DMS 273 (cell line): ENCODE data around the gene EXOC8.
A peak's percentile ranks its signal among the peaks of the same experiment; 100 is the strongest.
"Not testable (repeated sequence)": the region's sequence is repeated elsewhere in the genome, so short reads cannot be mapped to it uniquely, and the experiment has no call there.

ENCODE experiments used
- DNase-seq: peaks from one replicate; lab custom pipeline; 2025; ENCODE audit not compliant: unreplicated experiment; lab: John Stamatoyannopoulos, UW

EXOC8 gene

DNA sequence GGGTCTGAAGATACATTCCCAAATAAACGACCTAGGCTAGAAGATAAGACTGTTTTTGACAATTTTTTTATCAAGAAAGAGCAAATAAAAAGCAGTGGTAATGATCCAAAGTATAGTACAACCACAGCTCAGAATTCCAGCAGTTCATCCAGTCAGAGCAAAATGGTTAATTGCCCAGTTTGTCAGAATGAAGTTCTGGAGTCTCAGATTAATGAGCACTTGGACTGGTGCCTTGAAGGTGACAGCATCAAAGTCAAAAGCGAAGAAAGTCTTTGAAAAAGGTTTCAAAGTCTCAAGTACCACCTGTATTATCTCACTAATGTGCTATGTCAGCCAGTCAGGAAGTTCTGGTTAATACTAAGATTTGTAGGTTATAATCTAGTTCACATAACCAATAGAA, 15.4 kb upstream of the EXOC8 start:
- no peak for DNase-seq

DNA sequence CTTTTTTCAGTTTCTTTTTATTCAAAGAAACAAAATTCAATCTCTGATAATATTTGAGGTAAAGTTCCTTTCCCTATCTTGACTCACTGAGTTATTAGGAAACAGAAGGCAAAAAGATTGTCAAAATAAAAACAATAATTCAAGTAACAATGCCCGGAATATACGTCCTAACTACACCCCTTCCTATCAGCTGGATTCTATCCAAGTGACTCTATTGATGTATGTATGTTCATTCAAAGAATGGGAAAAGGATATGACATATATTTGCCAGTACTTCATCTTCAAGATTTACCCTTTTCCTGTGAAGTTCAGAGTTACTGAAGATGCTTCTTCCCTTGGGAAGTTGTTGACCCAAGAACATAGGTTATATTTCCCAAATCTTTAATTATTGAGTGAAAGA, 14.2 kb upstream of the EXOC8 start:
- no peak for DNase-seq

DNA sequence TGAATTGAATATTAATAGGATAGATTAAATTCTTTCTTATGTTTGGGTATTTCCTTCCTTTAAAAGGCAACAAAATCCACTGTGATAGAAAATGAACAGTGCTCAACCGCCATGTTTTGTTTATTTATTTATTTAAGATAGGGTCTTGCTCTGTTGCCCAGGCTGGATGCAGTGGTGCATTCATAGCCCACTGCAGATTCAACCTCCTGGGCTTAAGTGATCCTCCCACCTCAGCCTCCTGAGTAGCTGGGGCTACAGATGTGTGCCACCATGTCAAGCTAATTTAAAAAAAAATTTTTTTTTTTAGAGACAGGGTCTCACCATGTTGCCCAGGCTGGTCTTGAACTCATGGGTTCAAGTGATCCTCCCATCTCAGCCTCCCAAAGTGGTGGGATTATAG, 11.2 kb upstream of the EXOC8 start:
- not testable (repeated sequence) for DNase-seq

DNA sequence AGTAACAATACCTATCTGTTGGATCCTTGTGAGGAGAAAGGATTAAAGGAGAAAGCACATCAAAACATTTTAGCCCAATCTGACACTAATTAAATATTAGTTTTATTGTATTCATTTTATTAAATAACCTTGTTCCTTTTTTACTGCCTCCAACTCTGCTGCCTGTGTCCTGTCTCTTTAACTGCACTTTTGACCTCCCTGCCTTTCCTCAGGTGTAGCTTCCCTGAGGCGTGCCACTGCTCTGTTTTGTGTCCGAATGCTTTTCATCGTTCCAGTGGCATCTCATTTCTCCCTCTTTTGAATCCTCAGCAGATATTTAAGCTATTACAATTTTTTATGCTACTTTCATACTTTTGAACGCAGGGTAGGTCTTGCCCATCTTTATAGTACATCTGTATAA, 10.8 kb upstream of the EXOC8 start:
- no peak for DNase-seq

DNA sequence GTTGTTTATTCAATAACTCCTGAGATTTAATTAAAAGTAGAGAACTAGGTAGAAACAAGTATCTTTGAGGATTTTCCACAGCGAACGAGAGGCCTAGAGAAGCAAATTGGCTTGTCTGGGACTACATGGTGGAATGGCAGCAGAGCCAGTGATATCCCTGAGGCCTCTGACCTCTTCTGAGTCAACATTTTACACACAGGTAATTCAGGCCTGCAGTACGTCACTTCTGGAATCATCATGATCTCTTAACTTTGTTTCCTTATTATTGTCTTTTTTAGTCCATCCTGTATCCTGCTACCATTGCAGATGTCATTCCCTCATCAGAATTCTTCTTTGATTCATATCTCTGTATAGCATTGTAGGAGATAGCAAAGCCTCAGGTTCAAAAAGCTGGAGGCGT, 10.3 kb upstream of the EXOC8 start:
- DNase-seq = no peak

DNA sequence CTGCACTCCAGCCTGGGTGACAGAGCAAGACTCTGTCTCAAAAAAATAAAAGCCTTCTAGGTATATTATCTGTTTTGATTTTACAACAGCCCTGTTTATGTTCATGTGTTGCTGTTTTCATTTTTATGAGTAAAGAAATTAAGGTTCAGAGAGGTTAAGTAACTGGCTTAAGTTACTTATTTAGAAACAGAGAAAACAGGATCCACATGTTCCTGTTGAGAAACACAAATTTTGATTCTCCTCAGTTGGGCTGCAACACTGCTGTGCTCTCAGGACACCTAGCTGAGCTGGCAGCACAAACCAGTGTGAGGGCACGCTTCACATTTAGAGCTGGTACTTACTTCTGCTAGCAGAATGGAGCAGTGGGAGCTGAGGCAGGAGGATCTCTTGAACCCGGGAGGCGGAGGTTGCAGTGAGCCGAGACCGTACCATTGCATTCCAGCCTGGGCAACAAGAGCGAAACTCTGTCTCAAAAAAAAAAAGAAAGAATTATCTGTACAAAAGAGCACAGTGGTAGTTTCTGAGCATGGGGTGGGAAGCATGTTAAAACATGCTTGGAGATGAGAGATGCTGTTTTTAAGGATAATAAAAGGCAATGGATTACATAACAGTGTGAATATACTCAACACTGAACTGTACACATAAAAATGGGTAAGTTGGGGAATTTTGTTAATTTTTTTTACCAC, 2.8 kb upstream of the EXOC8 start:
- no peak for DNase-seq

DNA sequence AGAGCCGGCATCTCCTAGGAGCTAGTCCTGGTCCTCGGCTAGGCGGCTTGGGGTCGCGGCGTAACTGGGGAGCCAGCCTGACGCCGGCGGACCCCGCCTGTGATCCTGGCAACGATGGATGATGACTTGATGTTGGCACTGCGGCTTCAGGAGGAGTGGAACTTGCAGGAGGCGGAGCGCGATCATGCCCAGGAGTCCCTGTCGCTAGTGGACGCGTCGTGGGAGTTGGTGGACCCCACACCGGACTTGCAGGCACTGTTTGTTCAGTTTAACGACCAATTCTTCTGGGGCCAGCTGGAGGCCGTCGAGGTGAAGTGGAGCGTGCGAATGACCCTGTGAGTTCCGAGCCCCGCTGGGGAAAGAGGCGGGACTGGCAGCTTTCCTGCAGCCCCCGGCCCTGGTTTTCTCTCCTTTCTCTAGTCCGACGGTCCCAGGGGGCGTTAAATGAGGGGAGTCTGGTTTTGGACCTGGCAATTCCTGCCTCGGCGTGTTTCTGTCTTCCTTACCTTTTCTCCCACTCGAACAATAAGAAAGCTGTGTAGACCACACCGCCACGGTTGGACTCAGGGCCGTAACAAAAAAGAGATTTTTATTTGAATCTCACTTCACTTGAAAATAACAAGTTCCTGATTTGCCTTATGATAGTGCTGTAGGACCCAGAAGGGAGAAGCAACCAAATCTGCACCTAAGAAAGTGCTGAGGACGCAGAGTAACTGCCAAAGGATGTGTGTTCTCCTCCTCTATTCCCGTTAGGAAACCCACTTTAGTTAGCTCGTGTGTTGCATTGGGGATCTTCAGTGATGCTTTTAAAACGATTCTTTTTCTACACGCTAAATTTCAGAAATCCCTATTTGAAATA, 847 bp upstream of the EXOC8 start, which contains the start of gene SPRTN:
TSS of gene SPRTN (plus strand) at position 24 of the 859 bp plus-strand sequence. CDS start at position 115, 91 bp downstream.
- DNase-seq = peak; percentile 62

DNA sequence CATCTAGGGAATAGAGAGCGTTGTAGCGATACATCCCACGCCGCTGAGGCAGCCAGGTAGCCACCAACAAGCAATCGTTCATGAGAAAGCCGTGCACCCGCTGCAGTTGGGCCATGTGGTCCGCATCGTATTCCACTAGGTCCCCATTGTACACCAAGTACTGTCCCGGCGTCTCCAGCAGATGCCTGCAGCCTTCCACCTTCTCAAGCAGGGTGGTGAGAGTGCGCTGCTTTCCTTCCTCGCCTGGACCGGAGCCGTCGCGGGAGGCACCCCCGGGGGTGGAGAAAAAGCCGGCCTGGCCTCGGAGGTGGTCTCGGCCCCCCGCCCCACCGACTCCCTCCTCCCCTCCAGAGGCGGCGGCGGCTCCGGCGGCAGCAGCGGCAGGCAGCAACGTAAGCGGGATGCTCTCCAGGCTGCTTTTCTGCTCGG, 595 bp downstream of the EXOC8 start:
- peak; percentile 69 for DNase-seq

DNA sequence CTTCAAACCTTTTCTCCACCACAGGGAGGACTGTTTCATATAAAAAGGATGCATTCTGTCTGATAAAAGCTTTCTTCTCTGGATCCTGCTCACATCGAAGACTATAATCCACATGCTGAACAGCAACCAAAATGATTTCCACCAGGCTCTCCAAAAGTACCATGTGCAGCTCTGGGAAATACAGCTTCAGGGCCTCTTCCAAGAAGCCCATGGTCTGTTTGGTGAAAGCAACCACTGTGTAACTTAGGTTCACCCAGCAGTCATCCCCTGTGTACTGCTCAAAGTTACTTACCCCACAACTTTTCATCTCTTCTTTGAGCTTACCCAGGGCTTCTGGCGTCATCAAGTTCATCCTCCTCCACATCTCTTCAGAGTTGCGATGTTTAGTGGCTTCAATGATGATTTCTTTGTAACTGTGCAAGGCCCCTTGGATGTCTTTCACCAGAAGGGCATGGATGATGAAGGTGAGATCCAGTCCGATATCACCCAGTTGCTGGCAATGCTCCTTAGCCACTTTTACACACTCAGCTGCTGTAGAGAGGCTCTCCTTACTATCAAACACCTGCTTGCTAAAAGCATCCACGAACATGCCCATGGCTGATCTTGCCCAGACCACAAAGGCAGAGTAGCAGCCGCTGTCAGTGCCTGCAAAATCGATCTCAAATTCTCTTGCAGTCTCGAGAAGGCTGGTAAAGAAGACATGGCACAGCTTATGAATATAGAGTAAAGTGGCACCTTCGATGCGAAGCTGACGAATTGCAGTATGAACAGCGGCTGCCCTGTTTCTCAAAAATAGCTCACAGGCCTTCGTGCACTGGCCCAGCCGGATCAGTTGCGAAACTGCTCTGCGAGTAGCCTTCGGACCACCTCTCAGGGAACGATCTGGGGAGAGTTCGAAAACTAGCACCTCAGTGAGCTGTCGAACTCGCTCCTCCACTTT, 1.7 kb downstream of the EXOC8 start:
- DNase-seq = peak; percentile 36

DNA sequence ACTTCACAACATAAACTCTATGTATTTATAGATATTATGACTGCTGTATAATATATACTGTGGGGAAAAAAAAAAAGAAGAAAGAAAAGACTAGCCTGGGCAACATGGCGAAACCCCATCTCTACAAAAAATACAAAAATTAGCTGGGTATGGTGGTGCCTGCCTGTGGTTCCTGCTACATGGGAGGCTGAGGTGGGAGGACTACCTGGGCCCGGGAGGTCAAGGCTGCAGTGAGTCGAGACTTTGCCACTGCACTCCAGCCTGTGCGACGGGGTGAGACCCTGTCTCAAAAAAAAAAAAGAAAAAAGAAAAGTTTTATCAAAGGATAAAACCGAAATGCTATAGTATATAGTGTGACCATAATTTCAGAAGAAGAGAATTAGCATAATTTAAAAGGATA, 2.7 kb downstream of the EXOC8 start:
- DNase-seq = no peak

DNA sequence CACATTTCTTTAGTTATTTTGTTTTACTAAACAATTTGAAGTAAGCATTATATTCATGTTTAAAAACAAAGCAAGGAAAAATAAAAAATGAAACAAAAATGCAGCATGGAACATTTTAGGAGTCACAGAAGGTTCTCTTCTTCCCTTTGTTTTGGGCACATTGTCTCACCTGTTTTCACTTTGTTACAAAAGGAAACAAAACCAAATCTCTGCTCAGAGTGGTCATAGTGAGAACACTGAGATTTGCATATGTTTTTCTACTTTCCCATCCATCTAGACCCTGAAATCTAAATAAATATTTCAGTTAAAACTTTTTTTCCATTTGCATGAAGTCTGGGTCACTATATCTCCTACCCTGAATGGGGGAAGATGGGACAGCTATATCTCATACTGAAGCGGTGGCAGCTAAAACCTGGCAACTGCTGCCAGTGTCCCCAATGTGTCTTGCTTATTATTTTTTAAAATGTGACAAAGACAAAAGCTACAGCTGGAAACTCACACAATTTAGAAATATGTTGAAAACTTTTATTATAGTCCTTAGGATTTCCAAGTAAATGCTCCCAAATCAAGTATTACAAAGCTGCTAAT, 3.5 kb downstream of the EXOC8 start:
- no peak for DNase-seq

DNA sequence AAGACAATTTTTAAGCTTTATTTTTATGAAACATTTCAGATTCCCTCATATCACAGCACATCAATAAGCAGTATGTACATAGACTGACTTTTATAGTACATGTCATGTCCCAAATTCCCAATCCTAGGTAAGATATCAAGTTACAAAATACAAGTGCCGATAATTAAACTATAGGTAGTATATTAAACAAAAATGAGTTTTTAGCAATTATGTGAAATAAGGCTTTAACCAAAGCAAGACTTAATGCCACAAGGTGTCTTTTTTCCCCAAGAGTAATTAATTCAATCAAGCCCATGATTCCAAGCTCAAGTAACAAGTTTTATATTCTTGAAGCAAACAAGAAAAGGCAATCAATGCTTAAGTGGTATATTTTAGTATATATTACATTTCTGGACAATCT, 4.9 kb downstream of the EXOC8 start:
- no peak for DNase-seq

DNA sequence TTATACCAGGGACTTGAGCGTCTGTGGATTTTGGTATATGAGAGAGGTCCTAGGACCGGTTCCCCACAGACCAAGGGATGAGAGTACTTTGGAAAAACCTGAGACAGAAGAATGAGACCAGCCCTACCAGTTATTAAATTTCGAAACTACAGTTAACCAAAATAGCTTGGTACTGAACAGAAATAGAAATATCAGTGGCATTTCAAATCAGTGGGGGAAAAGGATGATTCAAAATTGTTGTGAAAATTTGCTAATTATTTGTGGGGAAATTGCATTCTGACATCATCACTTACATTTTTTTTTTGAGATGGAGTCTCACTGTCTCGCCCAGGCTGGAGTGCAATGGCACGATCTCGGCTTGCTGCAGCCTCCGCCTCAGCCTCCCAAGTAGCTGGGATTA, 8.2 kb downstream of the EXOC8 start:
- no peak for DNase-seq

DNA sequence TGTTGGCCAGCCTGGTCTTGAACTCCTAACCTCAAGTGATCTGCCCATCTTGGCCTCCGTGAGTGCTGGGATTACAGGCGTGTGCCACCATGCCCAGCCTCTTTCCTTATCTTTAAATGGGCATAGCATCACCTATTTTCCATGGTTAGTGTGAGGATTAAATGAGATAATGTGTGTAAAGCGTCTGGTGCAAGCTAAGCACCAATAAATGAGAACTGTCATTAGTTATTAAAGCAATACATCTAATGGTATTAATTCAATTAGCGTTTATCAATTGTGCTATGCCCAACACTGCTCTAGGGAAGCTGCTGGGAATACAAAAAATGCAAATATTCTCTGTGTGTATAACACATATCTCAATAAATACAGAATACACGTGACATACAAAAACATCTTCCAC, 10.0 kb downstream of the EXOC8 start:
- no peak for DNase-seq

DNA sequence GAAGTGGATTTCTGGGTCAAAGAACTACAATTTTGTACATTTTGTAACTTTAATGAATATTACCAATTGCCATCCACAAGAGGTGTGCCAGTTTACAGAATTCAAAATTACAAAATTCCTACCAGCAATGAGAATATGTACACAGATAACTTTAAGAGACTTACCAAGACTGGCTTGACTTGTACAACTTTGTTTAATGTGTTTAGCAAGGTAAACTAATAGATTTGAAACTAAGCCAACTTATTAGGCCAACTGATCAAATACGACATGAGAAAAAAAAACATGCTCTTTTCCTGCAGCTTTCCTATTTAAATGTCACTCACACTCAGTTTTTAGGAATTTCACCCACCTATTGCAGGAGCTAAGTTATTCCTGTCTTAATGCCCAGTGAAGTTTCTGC, 11.4 kb downstream of the EXOC8 start:
- DNase-seq = no peak

DNA sequence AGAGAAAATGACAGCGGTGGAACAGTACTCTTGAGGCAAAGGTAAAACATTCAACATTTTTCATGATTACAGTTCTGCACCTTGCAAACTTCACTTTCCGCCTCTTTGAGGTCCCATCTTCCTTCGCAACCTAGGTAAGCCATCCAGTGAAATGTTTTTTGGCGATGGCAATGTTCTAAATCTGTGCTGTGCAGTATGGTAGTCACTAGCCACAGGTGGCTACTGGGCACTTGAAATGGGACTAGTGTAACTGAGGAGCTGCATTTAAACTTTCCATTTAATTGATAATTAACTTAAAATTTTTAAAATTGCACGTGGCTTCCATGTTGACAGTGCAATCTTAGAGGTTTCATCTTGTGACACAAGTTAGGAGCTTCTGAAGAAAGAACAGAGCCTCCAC, 13.0 kb downstream of the EXOC8 start:
- DNase-seq = no peak

DNA sequence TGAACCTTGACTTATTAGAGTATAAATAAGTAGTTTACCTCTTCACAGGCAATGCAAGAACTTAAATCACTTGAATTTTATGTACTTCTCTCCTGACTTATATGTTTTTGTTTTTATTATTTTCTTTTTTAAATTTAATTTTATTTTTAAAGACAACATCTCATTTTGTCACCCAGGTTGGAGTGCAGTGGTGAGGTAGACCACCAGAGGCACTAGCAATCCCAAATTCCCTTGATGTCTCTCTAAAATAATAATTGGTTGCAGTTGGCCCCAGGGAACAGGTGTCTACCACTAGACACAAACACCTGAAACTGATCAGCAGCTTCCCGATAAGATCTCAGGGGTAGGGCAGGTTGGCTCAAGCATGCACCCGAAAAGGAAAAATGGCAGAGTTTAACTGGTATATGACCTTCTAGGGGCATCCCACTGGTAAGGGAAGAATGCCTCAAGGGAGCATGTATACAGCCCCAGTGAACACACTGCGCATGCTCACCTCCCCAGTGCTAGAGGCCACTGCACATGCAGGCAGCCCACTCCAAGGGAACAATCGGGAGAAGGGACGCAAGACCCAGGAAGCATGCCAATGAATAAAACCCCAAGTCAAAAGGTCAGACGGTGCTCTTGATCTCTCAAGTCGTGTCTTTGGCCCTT, 14.6 kb downstream of the EXOC8 start:
- DNase-seq = no peak

DNA sequence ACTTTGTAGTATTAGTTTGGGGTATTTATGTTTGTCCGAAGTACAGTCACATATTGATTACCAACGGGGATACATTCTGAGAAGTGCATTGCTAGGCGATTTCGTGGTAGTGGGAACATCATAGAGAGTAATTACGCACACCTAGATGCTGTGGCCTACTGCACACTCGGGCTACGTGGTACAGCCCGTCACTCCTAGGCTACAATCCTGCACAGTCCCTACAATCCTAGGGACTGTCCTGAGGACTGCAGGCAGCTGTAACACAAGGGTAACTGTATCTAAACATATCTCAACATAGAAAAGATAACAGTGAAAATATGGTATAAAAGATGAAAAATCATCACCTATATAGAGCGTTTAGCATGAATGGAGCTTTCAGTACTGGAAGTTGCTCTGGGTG, 18.6 kb downstream of the EXOC8 start:
- DNase-seq = no peak

DNA sequence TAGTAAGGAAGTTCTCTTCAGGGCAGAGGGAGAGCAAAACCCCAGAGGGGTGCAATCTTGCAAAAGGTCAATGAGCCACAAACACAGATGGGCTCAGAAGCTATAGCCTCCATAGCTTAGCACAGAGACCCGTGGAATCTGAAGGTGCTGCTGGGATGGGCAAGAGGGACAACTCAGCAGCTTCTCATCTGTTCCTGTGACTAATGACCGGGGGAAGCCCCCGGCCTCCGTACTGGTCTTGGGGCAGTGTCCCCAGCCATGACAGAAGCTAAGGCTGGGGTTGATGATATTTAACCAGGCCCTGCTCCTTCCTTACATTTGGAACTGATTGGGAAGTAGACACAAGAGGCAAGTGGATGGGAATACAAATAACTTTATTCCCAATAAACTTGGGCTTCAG, 19.1 kb downstream of the EXOC8 start:
- DNase-seq = no peak

DNA sequence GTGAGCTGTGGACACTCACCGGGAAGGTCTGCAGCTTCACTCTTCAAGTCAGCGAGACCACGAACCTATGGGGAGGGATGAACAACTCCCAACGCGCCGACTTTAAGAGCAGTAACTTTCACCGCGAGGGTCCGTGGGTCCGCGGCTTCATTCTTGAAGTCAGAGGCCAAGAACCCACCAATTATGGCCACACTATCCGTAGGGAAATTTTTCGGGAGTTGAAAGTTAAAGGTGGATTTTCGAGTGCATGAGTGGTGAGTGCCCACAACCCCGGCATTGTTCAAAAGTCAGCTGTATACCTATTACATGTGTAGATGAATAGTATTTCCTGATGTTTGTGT, 19.7 kb downstream of the EXOC8 start:
- no peak for DNase-seq
